NB4 (cell line): ENCODE measurements around the gene RNASEH2C.

Source experiments
- DNase-seq: peaks from one replicate; pipeline ENCODE4 v3.0.0; 2010; ENCODE audit warnings: low read depth
- H3K4me3 ChIP-seq: one replicate; pipeline ENCODE4 v1.5.1; 2011; ENCODE audit warnings: mild to moderate bottlenecking, low read depth, low read length, moderate library complexity
- CTCF ChIP-seq: IDR thresholded peaks from one replicate; pipeline ENCODE4 v1.5.1; 2012; ENCODE audit warnings: low read depth, low read length
- MAX ChIP-seq: IDR thresholded peaks from 2 replicates; pipeline ENCODE4 v1.6.1; 2011; ENCODE audit warnings: low read depth, low read length
- MYC ChIP-seq: IDR thresholded peaks from 2 replicates; pipeline ENCODE4 v1.6.1; 2011; ENCODE audit warnings: low read depth, low read length
- POLR2A ChIP-seq: IDR thresholded peaks from 2 replicates; pipeline ENCODE4 v1.6.1; 2011; ENCODE audit warnings: mild to moderate bottlenecking; ENCODE audit not compliant: insufficient read length; ENCODE audit errors: extremely low read depth

Gene RNASEH2C

GRCh38 chr11:65744699-65745042 is 24.1 kb upstream of the RNASEH2C start:
- TF ChIP-seq MYC (no peak), POLR2A (no peak), CTCF (no peak), MAX (no peak)
- no peak overlapping the region for H3K4me3 ChIP-seq
- DNase-seq: no peak

- DNase-seq: peak; percentile 60
Measured at GRCh38 chr11:65744026-65744698, 23.6 kb upstream of the RNASEH2C start.

GRCh38 chr11:65743681-65744025 is 23.1 kb upstream of the RNASEH2C start:
- DNase-seq: no peak
- no peak for TF ChIP-seq POLR2A
- TF ChIP-seq CTCF: no peak
- no peak for TF ChIP-seq MAX
- TF ChIP-seq MYC: no peak
- H3K4me3 ChIP-seq: no peak overlapping the region

More at GRCh38 chr11:65744026-65744698, 23.6 kb upstream of the RNASEH2C start:
- peak; percentile 33 for TF ChIP-seq CTCF
- TF ChIP-seq POLR2A: no peak
- no peak for TF ChIP-seq MAX
- no peak overlapping the region for H3K4me3 ChIP-seq

GRCh38 chr11:65742353-65742752 is 21.8 kb upstream of the RNASEH2C start:
- TF ChIP-seq POLR2A (no peak), MYC (no peak), MAX (no peak)
- no peak overlapping the region for H3K4me3 ChIP-seq
- no peak for DNase-seq

GRCh38 chr11:65741185-65741584 is 20.6 kb upstream of the RNASEH2C start:
- no peak for DNase-seq
- TF ChIP-seq CTCF (no peak), POLR2A (no peak), MAX (no peak), MYC (no peak)
- H3K4me3 ChIP-seq: no peak overlapping the region

GRCh38 chr11:65739022-65739421 is 18.4 kb upstream of the RNASEH2C start:
- no peak for DNase-seq
- TF ChIP-seq CTCF (no peak), POLR2A (no peak), MYC (no peak), MAX (no peak)
- no peak overlapping the region for H3K4me3 ChIP-seq
